Measurements from ENCODE around the gene PMM2.
"Not testable (repeated sequence)": the region's sequence is repeated elsewhere in the genome, so short reads cannot be mapped to it uniquely, and the experiment has no call there.

The PMM2 gene

DNA sequence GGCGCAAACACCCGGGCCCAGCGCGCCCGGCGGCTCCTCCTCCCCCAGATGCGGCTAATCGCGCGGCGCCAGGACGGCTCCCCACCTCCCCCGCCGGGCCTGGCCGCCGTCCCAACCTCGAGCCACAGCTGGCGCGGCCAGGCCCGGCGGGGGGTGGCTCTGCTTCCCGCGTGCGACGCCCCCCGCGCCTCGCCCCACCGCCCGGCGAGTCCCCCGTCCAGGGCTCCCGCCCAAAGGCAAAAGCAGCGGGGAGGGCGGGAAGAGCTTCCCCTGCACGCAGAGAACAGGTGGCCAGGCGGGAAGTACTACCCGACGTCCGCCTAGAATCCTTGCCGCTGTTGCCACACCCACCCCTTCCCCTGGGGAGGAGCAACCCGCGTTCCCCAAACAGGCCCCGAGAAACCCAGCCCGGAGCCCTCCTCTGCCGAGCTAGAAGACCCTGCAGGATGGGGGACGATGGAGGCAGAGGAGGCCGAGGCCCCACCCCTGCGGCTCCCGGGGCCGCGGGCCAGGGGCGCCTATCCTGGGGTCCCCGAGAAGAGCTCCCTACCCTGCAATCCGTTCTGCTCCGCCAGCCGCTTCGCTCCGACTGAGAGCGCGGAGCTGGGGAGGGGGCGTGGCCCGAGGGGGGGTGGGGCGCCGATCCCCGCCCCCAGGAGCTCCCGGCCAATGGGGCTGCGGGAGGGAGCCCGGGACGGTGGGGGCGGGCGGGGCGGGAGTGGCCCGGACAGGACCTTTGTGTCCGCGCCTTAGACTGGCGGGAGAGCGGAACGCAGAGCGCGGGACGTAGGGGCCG, 71.0 kb downstream of the PMM2 start, which contains the start of gene CARHSP1:
Gene CARHSP1, minus strand, starts transcription at position 591 of the 796 bp plus-strand sequence. CDS start 9,678 bp downstream, outside the sequence.
- DNase-seq = peak; percentile 72

DNA sequence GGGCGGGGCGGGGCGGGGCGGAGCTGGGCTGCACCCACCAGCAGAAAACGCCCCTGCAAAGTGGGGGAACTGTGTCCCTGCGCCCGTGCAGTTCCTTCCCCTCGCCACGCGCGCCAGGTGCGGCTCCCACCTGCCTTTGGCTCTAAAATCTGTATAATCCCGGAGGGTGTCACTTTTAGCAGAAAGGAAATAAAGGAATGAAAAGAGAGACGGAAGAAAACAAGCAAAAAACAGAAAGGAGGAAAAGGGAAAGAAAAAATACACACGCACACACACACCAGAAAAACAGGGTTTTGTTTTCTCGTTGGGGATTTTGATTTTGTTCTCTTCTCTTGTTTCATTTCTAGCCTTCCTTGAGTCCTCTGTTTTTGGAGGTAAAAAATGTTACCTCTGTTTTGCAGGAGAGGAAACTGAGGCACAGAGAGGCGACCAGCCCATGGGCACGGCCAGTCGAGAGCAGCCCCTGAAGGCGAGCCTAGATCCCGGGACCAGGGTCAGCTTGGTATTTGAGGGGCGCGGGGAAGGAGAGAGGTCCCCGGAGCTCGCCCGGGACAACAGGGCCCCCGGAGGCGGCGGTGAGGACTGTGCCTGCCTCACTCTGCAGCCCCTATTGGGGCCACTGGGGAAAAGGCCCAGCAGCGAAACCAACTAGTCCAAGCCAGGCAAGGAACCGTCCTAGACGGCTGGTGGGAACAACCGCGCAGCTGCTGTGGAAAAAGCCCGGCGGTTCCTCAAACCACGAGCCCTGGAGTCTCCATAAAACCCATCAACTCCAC, 71.8 kb downstream of the PMM2 start:
- no peak for DNase-seq

DNA sequence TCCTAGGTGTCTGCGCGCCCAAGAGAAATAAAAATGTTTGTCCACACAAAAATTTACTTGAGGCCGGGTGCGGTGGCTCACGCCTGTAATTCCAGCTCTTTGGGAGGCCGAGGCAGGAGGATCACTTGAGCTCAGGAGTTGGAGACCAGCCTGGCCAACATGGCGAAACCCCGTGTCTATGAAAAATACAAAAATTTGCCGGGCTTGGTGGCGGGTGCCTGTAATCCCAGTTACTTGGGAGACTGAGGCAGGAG, 72.3 kb downstream of the PMM2 start:
- not testable (repeated sequence) for DNase-seq

DNA sequence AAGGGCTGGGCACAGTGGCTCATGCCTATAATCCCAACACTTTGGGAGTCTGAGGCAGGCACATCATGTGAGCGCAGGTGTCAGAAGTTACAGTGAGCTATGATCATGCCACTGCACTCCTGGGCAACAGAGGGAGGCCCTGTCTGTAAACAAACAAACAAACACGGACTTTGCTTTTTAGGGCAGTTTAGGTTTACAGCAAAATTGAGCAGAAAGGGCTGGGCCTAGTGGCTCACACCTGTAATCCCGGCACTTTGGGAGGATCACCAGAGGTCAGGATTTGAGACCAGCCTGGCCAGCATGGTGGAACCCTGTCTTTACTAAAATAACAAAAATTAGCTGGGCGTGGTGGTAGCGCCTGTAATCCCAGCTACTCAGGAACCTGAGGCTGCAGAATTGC, 74.4 kb downstream of the PMM2 start:
- no peak for DNase-seq

DNA sequence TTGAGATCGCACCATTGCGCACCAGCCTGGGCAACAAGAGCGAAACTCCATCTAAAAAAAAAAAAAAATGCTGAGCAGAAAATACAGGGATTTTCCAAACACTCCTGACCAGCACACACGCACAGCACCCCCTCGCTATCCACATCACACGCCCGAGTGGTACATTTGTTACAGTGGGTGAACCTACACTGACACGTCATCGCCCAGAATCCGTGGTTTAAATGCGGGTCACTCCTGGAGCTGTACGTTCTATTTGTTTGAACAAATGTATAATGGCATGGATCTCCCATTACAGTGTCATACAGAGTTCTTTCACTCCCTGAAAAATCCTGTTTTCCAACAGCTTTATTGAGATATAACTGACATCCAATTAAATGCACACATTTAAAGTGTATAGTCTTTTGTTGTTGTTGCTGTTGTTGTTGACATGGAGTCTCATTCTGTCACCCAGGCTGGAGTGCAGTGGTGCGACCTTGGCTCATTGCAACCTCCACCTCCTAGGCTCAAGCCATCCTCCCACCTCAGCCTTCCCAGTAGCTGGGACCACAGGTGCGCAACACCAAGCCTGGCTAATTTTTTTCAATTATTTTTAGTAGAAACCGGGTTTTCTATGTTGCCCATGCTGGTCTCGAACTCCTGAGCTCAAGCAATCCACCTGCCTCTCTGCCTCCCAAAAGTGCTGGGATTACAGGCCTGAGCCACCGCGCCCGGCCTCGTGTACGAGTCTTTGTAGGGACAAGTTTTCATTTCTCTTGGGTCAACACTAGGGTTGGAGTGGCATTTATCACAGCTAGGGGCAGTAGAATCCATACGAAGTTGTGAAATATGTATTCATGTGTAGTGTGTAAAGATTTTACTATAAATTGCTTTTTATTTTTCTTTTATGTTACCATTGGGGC, 75.6 kb downstream of the PMM2 start:
- no peak for DNase-seq

DNA sequence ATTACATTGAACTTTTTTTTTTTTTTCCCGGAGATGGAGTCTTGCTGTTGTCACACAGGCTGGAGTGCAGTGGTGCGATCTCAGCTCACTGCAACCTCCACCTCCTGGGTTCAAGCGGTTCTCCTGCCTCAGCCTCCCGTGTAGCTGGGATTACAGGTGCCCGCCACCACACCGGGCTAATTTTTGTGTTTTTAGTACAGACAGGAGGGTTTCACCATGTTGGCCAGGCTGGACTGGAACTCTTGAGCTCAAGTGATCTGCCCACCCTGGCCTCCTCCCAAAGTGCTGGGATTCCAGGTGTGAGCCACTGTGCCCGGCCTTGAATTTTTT, 76.2 kb downstream of the PMM2 start:
- not testable (repeated sequence) for DNase-seq

DNA sequence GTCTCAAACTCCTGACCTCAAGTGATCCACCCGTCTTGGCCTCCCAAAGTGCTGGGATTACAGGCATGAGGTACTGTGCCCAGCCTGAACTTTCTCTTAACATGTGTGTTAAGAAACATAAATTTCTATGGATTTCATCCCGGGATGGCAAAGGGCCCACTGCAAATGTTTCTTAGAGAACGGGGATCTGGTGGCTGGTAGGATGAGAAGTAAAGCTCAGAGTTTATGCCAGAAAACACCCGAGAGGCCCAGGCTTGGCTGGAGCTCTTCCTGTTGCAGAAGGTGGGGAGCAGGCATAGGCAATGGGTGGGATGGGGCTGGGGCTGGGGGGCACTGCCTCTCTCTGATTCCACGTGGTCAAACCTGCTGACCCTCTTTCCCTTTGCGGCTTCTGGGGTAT, 76.7 kb downstream of the PMM2 start:
- no peak for DNase-seq

DNA sequence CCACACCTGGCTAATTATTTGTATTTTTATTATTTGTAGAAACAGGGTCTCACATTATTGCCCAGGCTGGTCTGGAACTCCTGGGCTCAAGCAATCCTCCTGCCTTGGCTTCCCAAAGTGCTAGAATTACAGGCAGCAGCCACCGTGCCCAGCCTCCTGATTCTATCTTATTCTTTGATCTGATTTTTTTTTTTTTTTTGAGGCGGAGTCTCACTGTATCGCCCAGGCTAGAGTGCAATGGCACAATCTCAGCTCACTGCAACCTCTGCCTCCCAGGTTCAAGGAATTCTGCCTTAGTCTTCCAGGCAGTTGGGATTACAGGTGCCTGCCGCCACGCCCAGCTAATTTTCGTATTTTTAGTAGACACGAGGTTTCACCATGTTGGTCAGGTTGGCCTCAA, 77.7 kb downstream of the PMM2 start:
- not testable (repeated sequence) for DNase-seq

DNA sequence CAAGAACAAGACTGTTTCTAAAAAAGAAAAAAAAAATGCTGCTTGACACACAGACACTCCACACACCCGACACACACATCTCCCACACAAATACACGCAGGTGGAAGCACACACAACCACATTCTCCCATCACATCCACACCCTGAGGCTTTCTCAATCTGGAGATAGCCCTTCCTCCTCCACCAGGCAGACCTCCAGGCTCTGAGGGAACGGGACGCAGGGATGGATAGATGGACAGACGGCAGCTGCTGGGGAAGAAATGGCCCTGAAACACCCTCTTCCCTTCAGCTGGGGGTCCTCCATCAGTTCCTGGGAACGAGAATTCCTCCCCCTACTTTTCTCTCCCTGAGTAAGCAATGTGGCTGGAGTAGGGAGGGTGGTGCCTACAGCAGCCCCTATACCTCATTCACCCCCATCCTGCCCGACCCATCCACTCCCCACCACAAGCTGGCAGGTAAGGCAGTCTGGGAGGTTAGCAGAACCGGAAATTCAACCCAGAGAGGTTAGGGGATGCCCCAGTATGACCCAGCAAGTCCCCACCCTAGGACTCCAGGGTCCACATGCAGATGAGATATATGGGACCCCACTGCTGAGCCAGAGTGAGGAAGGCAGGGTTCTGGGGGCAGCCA, 80.4 kb downstream of the PMM2 start:
- no peak for DNase-seq

DNA sequence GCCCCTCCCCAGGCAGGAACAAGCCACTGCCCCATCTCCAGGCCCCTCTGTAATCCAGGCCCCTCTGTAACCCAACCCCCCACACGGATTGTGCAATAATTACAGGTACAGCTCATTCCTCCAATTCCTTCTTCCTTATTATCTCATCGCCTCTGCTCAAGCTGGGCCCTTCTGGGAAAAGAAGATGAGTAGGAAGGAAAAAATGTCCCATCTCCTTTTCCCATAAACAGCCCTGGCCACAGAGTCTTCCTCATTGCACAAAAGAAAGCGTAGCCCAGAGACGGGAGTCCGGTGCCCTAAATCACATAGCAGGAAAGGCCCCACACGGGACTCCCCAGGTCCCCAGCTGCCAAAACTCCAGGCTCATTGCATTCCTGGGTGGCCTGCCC, 80.9 kb downstream of the PMM2 start:
- no peak for DNase-seq

DNA sequence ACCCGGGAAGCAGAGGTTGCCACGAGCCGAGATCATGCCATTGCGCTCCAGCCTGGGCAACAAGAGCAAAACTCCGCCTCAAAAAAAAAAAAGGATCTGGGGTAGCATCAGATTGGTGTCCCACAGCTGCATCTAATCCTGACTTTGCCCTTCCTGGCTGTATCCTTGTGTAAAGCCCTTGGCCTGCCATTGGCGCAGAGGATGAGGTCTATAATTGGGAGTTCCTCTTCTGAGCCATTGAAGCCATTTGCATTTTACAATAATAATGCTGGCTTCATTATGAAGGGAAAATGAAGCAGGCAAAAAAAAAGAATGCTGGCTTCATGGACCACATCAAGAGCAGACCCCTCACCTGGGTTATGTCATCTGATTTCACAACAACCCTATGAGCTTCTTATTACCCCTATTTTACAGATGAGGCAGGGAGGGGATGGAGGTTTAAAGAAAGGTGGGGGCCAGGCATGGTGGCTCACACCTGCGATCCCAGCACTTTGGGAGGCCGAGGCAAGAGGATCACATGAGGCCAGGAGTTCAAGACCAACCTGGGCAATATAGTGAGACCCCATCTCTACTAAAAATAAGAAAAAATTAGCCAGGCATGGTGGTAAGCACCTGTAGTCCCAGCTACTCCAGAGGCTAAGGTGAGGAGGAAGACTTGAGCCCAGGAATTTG, 83.3 kb downstream of the PMM2 start:
- DNase-seq = no peak

DNA sequence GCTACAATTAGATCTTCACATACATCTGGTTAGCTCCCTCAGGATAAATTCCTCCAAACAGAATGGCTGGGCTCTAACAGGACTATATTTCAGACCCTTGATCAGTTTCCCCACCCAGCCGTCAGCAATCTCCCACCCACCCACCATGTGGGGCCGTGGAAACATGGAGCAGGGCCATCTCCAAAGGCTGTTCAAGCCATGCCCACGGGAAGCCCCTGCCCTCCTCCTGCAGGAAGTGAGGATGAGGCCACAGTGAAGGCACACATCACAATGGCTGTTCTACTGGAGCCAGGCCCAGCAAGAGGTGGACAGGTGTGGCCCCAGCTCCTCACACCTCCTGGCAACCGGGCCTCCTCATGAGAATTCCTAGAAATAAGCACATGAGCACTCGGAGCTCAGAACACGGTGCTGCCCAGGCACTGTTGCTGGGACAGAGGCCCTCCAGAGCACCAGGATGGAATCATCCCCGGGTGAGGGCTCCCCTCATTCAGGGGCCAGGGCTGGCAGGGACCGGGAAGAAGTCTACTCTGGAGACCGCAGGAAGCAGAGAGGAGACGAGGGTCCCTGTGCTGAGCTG, 84.5 kb downstream of the PMM2 start, which contains the start of gene LITAFD:
Gene LITAFD, plus strand, starts transcription at position 311 of the 577 bp plus-strand sequence. CDS start 2,005 bp downstream, outside the sequence.
- no peak for DNase-seq

DNA sequence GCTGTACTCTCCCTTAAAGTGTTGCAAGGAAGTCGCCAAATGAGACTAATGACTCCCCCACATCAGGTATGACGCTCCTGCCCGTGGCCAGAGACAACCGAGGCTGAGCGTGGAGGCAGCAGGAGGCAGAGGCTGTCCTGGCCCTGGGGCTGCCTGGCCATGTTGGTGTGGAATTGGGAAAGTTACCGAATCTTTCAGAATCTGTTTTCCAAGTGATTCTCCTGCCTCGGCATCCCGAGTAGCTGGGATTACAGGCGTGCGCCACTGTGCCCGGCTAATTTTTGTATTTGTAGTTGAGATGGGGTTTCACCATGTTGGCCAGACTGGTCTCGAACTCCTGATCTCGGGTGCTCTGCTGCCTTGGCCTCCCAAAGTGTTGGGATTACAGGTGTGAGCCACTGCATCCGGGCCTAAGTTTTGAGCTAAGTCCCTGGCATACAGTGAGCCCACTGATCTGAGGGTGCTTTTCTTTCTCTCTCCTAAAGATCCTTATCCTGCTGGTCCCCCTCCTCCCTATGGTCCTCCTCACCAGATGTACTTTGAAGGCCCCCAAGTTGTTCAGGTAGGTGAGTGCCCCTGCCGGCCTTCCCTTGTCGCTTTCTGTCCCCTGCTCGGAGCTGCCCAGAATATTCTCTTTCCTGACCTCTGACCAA, 85.2 kb downstream of the PMM2 start:
- DNase-seq = no peak

DNA sequence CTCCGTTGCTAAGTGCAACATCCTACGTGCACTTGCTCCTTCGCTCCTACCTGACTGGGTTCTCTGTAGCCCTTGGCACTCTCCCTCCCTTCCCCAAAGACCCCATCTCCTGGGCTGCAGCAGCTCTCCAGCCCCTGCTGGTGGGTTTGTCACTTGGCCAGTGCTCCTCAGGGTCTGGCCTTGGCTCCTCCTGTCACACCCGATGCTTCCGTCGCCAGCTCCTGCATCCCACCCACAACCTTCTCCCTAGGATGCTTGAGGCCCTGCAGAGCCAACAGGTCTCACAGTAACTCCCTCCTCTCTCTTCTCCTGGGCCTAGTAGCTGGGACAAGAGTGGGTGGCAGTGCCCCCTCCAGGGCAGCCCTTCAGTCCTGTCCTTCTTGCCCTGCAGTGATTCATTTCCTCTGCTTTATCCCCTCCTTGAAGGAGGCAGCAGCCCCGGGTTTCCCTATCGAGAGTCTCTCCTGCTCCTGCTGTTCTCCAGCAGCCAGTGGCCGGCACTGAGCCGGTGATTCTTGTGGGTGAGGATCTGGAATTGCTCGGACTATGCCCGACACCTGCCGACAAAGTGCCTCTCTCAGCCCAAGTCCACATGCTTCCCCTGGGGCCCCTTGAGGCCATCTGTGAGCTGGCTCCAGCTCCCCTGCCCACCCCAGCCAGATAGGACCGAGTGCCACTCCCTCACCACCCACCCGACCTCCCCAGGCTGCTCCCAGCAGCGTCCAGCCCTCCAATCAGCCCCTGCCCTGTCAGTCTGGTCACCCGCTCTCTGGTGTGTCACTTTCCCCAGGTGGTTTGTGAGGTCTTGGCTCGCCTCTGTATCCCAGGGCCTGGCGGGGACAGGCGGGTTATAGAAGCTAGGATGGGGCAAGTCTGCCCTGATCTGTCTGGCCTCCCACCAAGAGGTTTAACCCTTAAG, 88.3 kb downstream of the PMM2 start:
- no peak for DNase-seq

DNA sequence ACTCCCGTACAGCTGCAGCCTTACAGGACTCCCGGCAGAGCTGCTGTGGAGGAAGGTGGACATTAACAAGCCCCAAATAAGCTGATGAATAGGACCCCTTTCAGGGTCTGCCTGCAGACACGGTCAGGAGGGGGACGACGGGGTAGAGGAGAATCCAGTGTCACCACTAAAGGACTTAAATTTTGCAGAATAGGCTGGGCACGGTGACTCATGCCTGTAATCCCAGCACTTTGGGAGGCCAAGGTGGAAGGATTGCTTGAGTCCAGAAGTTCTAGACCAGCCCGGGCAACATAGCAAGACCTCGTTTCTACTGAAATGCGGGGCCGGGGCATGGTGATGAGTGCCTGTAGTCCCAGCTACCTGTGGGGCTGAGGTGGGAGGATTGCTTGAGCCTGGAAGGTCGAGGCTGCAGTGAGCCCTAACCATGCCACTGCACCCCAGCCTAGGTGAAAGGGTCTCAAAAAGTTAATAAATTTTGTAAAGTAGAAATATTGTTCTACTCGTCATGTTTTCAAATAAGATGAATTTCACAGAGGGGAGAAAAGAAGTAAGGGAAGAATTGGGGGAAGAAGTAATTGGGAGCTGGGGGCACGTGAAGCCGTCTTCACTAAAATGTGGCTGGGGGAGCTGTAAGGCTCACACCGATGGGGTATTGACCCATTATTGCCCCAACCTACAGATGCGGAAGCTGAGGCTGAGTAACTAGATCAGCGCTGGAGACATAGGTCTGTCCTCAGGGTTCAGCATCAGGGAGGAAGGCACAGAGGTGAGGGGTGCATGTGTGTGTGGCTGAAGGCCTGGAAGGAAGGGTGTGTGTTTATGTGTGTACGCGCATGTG, 89.2 kb downstream of the PMM2 start:
- no peak for DNase-seq

DNA sequence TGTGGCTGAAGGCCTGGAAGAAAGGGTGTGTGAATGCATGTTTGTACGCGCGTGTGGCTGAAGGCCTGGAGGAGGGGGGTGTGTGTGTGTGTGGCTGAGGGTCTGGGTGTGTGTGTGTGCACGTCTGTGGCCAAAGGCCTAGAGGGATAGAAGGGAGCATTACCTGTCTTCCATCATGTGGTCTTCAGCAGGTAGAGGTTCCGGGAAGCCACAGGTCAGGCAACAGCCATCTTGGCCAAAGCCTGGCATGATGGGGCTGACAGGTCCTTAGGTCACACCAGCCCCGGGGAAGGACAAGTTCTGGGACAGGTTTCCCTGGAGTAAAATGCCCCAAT, 89.8 kb downstream of the PMM2 start:
- no peak for DNase-seq

DNA sequence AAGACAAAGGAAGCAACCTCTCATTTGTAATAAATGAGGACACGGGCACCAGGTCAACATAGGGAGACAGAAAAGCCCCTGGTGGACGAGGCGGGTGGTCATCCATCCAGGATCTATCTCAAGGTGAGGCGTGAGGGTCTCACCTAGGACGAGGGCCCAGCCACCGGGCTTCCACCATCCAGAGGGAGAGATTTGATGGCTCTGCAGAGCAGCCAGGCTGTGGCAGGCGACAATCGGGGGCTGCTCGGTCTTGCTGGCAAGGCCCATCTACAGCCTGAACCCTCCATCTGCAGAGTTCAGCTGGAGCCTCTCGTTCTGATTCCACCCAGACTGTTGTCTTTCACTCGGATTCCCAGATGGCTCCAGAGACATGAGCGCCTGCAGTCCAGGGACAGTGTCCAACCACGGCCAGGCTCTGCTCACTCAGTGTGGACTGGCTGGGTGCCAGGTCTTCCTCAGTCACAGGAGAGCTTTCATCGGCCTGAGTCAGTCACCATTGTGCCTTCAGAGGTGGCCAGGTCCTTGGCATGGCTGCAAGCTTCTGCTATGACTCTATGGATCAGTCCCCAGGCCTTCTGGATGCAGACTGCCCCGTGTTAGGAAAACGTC, 90.4 kb downstream of the PMM2 start:
- no peak for DNase-seq

DNA sequence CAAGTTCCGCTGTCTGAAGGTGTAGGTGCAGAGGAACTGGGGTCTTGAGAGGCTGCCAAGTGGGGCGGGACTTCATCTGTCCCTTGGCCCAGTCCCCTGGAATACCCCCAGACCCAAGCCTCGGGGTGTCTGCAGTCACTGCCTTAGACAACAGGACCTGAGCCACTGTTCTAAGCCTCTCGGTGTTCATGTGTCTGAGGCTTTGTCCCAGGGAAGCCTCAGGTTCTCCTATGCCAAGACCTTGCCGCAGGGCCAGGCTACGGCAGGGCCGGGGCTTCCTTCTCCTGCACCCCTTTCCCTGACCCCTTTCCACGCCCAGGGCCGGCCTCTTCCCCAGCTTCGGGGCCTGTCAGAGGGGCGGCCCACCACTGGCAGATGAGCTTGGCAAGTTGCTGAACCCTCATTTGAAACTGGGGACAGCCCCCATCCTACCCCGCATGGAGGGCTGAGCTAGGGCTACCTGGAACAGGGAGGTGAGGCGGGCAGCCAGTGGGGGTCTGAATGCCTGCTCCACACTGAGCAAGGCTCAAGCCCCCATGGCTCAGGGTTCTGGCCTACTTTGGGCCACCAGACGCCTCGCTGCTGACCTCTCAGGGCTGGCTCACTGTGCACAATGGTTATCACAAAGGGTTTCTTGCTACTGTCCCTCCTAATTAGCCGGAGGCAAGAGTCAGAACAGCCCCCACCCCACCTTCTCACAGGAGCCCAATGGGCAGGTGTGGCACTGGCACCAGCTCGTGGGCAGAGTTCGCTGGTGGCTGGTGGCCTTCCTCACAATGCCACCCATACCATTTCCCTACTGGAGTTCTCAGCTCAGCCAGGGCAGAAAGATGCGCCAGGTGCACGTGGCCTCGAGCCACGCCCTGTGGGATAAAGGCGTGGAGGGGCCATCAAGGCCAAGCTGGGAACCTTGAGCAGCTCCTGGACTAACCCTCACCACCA, 91.6 kb downstream of the PMM2 start:
- no peak for DNase-seq
